Stimulated activated CD4-positive, alpha-beta T cell treated with anti-CD3 and anti-CD28 coated beads, Interleukin-4, amount 100 ng/mL, for 4 hours (primary cell): ENCODE results near the gene CCDC88A.

ENCODE experiments used
- DNase-seq, 2 experiments: peaks; one replicate each; pipeline ENCODE4 v3.0.0-alpha.2; 2020

The CCDC88A gene

GRCh38 chr2:55422876-55423665 lies 3.4 kb upstream of the CCDC88A start:
- no peak for DNase-seq

DNA sequence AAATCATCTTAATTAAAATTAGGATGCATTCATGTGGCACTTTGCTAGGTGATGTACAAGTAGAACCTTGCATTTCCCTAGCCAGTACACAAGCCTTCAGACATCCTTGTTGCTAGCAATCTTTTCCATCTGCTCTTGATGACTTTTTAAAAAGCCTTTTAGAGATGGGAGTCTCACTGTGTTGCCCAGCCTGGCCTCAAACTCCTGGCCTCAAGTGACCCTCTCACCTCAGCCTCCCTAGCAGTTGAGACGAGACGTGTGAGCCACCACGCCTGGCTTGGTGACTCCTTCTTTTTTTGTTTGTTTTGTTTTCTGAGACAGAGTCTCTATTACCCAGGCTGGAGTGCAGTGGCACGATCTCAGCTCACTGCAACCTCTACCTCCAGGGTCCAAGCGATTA lies 1.7 kb upstream of the CCDC88A start:
- DNase-seq: no peak

DNA sequence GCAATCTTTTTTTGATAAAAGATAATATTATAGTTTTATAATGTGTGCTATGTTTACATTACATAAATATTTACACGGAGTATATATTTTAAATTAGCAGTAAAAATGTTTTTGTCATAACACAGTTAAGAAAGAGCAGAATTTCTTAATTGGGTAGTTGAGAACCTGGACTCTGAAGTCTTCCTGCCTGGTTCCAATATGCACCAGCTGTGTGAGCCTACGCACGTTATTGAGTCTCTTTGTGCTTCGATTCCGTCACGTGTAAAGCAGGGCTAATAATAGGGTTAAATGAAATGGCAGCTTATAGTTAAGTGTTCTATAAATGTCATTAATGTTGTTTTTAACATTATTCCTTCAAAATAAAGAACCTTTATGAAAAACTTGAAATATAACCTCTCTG lies 1.2 kb upstream of the CCDC88A start:
- no peak for DNase-seq

GRCh38 chr2:55420439-55420725 lies 726 bp upstream of the CCDC88A start:
- no peak for DNase-seq

GRCh38 chr2:55419233-55419678 lies 400 bp downstream of the CCDC88A start:
- peak in 1 of 2 experiments; percentile 21 for DNase-seq

- no peak for DNase-seq
Observed at GRCh38 chr2:55418512-55419232, 984 bp downstream of the CCDC88A start.

DNA sequence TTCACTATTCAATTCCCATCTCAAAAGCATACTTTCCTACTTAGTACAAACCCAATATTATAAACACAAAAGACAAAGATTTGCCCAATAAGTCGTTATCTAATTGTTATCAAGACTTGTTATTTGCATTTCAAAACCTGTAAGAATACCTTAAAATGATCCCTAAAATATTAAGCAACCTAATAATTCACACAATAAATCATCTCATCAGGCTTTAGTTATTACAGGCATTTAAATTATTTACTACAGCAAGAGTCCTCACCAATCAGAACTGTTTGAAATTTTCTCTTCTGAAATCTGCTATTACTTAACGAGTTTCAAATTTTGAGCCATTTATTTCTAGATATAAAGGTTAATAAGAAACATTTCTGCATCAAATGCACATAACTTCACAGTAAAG lies 1.6 kb downstream of the CCDC88A start:
- no peak for DNase-seq

DNA sequence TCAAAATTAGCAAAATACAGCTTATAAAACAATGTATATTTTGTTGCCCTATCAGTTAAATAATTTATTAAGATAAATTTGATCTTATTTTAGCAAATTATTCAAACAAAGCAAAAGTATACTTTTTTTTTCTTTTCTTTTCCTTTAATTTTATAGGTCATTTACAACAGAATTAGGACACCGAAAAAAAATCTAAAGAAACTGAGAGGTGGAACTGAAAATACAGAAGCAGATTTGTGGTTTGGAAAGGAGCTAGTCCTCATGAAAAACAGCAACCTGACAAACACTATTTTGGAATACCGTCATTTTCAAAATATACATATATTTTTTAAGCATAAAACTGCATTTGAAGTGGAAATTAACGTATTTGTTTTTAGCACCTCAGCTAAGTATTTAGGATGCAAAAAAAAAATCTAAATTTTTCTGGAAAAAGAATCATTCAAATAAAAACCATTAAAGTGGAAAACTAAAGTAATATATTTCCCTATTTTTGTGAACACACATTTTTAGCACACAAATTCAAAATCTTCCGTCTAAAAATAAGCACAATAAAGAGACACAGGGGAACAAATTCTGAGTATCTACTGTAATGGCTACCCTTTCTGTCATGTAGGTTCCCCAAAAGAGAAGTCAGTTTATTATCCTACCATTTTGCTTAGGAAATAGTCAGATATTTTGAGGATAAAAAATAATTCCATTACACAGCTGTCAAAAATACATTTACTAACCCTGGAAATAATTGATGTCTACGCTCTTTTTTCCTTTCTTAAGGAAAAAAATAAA lies 2.7 kb downstream of the CCDC88A start:
- DNase-seq: no peak

- no peak for DNase-seq
Observed at GRCh38 chr2:55415300-55415699, 4.4 kb downstream of the CCDC88A start.

DNA sequence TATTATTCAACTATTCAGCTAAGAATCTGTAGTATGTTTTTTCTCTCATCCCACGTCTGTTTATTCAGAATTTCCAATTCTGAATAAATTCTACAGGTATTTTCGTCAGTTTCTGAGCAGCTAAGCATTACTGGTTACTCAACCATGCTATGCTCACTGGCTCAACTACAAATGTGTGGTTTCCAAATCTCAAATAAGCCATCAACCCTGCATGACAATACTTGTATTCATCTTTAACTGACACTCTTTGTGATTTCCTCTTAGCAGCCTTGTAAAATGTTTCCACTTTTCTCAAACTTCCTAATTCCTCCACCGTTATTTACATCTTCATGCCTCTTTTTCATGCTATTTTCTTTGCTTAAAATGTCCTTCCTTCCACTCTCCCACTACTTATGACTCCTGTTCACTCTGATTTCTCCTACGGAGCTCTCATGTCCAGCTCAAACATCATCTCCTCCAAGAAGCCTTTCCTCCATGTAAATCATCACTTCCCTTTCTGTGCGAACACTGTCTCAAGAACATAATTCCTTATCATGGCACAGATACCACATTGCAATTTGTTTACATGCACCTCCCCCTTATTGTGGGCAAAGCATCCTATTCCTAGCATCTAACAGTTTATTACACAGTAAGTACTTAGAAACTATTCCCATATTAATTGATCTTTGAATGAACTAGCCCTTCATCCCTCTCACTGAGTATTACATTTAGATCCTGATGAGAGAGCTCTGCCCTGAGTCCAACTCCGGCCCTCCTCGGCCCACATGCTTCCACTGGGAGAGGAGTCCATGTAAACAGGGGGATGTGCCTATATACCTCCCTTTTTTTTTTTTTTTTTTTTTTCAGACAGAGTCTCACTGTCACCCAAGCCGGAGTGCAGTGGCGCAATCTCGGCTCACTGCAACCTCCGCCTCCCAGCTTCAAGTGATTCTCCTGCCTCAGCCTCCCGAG lies 10.5 kb downstream of the CCDC88A start:
- DNase-seq: no peak

DNA sequence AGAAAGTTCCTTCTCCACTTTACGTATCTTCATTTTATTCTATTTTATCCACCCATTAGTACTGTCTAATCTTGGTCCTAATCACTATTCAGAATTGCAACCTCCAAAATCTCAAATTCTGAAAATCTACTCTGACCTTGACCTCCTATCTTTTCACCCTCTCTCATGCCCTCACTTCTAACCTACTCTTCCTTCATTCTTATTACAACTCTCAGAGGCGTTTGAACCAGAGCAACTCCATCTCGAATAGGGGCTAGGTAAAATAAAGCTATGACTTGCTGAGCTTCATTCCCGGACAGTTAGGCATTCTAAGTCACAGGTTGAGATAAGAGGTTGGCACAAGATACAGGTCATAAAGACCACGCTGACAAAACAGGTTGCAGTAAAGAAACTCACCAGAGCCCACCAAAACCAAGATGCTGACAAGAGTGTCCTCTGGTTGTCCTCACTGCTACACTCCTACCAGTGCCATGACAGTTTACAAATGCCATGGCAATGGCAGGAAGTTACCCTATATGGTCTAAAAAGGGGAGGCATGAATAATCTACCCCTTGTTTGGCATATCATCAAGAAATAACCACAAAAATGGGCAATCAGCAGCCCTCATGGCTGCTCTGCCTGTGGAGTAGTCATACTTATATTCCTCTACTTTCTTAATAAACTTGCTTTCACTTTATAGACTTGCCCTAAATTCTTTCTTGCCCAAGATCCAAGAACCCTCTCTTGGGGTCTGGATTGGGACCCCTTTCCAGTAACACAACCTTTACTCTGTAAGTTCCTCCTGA lies 11.4 kb downstream of the CCDC88A start:
- DNase-seq: no peak

- no peak for DNase-seq
Observed at GRCh38 chr2:55405116-55405515, 14.5 kb downstream of the CCDC88A start.

DNA sequence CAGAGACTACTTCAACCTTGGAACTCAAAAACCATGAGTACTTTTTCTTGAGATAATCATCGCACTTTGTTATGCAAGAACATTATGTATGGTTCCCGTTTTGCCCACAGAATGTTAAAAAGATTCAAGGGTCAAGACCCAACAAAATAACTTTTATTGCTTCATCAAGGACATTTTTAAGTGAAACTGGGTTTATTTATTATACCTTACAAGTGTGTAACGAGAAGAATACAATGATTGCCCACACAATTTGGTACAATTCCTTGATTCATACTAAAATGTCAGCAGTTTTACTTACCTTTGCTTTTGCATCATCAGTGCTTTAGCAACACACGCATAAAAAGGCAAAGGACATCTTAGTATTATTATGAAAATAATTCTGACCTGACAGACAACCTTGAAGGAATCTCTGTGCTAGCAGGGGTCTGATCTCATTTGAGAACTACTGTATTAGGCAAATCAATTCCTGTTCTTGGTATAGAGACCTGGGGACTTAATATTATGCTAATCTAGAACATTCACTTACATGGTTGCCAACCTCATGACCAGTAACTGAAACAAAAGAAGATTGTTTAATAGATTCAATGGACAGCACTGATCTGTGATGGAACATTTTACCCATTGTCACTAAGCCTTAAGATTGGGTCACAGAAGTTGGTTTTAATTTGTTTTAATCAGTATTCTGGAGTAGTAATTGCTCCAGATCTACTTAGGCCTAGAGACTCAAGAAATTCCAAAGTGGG lies 16.2 kb downstream of the CCDC88A start:
- no peak for DNase-seq

- no peak for DNase-seq
Observed at GRCh38 chr2:55401124-55401523, 18.5 kb downstream of the CCDC88A start.

GRCh38 chr2:55400332-55400731 lies 19.3 kb downstream of the CCDC88A start:
- DNase-seq: no peak

DNA sequence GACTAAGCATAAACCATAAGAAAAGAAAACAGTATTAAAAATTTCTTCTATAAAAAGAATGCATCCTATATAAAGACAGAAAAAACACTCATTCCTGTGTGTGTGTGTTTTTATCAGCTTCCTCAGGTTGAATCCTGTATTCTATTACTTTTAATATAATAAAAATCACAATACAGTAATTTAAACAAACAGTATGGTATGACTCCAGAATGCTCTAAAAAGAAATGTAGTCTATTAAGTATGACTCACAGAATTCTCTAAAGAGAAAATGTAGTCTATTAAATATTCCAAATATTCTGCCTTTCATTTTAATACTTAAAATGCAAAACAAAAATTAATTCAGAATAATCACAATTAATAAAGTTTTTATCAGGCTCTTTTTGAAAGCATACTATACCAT lies 19.8 kb downstream of the CCDC88A start:
- no peak for DNase-seq

DNA sequence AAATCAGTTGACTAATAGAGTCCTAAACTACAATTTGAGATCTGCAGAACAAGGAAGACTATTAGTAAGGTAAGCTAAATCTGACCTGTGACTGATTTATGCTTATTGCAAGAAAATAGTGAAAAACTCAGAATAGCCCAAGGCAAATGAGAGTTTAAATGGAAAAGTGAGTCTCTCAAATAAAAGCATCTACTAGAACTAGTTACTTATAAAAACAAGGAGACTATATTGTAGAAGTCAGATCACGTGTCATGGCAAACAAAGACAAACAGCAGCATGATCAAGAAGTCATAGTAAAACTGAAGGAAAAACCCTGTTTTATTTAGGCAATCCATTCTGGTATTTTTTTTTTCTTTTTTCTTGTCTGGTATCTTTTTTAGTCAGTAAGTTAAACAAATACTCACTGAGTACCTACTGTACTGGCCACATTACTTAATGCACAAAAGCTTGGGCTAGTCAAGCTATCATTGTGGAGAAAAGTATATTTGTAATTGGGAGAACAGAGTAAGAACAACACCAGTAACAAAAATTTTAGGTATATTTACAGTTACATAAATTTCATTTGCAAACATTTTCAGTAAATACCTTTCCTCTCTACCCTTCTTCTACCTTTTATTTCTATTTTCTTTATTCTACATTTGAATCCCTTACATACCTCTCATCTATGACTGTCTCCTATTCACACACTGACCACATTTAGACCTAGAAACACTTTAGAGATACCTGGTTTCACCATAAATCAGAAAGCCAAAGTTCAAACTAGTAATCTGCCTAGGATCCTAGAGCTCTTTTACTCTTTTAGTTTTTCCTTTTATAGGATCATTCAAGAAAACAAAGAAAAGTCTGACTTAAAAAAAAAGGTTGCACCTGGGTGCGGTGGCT lies 23.7 kb downstream of the CCDC88A start:
- no peak for DNase-seq

GRCh38 chr2:55391615-55392242 lies 27.9 kb downstream of the CCDC88A start:
- DNase-seq: no peak

- no peak for DNase-seq
Observed at GRCh38 chr2:55391155-55391554, 28.5 kb downstream of the CCDC88A start.
